SU-DHL-6 (cell line): ENCODE data around the gene TCP11.

ENCODE experiments used
- EZH2phosphoT487 ChIP-seq: fragments of 200-600 bp; sonication (generic), shearing (Covaris generic); conservative IDR thresholded peaks from 2 replicates; pipeline ENCODE4 v1.6.1; 2018; ENCODE audit warnings: mild to moderate bottlenecking, antibody characterized with exemption, low read length, moderate library complexity, mixed read lengths
- TF ChIP-seq, protein P1 (sequence below): fragments of 200-600 bp; sonication (generic); IDR thresholded peaks from one replicate; pipeline ENCODE4 v1.5.1; 2017; ENCODE audit warnings: antibody characterized with exemption, mild to moderate bottlenecking, low read length, moderate library complexity; ENCODE audit not compliant: insufficient read depth, poor library complexity, severe bottlenecking

DNA sequence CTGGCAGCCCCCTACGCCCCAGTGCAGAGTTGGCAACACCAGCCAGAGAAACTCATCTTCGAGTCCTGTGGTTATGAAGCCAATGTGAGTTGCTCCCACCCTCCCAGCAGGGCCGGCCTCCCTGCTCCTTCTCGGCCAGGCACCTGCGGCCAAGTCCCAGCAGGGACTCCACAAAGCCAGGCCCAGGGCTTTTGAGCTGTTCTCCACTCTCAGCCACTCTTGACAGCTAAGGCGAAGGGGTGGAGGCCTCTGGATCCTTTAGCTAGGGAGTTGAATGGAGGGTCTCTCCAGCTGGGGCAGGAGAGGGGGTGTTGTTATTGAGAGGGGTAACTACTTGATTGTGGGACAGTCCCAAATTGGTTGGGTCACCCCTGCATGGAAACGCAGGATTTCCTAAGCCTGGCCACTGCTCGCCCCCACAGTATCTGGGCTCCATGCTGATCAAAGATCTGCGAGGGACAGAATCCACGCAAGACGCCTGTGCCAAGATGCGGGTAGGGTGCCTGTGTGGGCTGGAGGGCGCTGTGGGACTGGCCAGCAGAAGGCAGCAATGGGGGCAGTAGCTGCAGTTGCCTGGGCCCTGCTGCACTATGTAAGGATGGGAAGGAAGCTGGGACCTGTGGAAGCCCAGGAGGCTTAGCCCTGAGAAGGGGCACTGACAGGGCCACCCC lies 58.3 kb downstream of the TCP11 start:
- TF ChIP-seq, protein P1, sequence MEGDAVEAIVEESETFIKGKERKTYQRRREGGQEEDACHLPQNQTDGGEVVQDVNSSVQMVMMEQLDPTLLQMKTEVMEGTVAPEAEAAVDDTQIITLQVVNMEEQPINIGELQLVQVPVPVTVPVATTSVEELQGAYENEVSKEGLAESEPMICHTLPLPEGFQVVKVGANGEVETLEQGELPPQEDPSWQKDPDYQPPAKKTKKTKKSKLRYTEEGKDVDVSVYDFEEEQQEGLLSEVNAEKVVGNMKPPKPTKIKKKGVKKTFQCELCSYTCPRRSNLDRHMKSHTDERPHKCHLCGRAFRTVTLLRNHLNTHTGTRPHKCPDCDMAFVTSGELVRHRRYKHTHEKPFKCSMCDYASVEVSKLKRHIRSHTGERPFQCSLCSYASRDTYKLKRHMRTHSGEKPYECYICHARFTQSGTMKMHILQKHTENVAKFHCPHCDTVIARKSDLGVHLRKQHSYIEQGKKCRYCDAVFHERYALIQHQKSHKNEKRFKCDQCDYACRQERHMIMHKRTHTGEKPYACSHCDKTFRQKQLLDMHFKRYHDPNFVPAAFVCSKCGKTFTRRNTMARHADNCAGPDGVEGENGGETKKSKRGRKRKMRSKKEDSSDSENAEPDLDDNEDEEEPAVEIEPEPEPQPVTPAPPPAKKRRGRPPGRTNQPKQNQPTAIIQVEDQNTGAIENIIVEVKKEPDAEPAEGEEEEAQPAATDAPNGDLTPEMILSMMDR, result no peak
- no peak for TF ChIP-seq EZH2phosphoT487
